CD4-positive, alpha-beta T cell (primary cell): Measurements from ENCODE around the gene PLSCR5. TPM values are rescaled to one million over a fixed set of nuclear protein-coding genes. Genes with fewer than 3 reads are reported as not detected.

Experiments
- ATAC-seq: fragments of 200-7000 bp; cut with Tn5 transposase; one replicate; pipeline ENCODE4 v1.10.0; 2022; ENCODE audit warnings: mild to moderate bottlenecking; ENCODE audit not compliant: poor library complexity
- CTCF ChIA-PET: fragments of 350-600 bp; sonication (Branson Sonifier 250); formaldehyde crosslinking; loops from one replicate; lab custom pipeline; 2021; ENCODE audit warnings: antibody characterized with exemption, inconsistent platforms; lab: Charles Lee
- POLR2A ChIA-PET: fragments of 350-600 bp; sonication (Branson Sonifier 250); formaldehyde crosslinking; loops from one replicate; lab custom pipeline; 2021; ENCODE audit warnings: antibody characterized with exemption, inconsistent platforms; lab: Charles Lee
- DNase-seq, 14 experiments: peaks; one replicate each; pipeline ENCODE4 v3.0.0-alpha.2; 2013 to 2020; ENCODE audit warnings: mixed read lengths in 2 of 14
- H3K27ac ChIP-seq, 2 donors: one replicate each; pipeline versions ENCODE4 v1.5.1 to v1.7.0; 2013; ENCODE audit warnings: low read length in 2 of 2, low read depth in 1 of 2, mild to moderate bottlenecking in 1 of 2
- H3K27me3 ChIP-seq, 2 experiments: 1 replicate in 1 of 2; 2 replicates in 1 of 2; pipeline versions ENCODE4 v1.6.1 to v1.7.0; 2013; ENCODE audit warnings: low read length in 2 of 2, control low read depth in 1 of 2, mild to moderate bottlenecking in 1 of 2, moderate library complexity in 1 of 2; ENCODE audit not compliant: insufficient read depth in 2 of 2, control insufficient read depth in 1 of 2
- H3K36me3 ChIP-seq: one replicate; pipeline ENCODE4 v1.6.1; 2013; ENCODE audit warnings: low read length, control low read depth; ENCODE audit not compliant: insufficient read depth
- H3K4me1 ChIP-seq: one replicate; pipeline ENCODE4 v1.6.1; 2013; ENCODE audit warnings: low read length, control low read depth; ENCODE audit not compliant: insufficient read depth
- H3K4me3 ChIP-seq: one replicate; pipeline ENCODE4 v1.5.1; 2013; ENCODE audit warnings: mild to moderate bottlenecking, low read length, moderate library complexity
- H3K9me3 ChIP-seq, 2 experiments: 1 replicate in 1 of 2; 2 replicates in 1 of 2; pipeline versions ENCODE4 v1.6.1 to v1.7.0; 2013; ENCODE audit warnings: low read length in 2 of 2, mild to moderate bottlenecking in 2 of 2, control low read depth in 1 of 2, moderate library complexity in 1 of 2; ENCODE audit not compliant: control insufficient read depth in 1 of 2, insufficient read depth in 1 of 2
- H3K27ac Mint-ChIP-seq: one replicate; pipeline ENCODE4 v1.8.0; 2020; ENCODE audit warnings: mixed read lengths
- H3K27me3 Mint-ChIP-seq: one replicate; pipeline ENCODE4 v1.8.0; 2021; ENCODE audit warnings: mixed read lengths
- H3K36me3 Mint-ChIP-seq: one replicate; pipeline ENCODE4 v1.8.0; 2021; ENCODE audit warnings: low read depth, mixed read lengths
- H3K4me1 Mint-ChIP-seq: one replicate; pipeline ENCODE4 v1.8.0; 2021; ENCODE audit warnings: low read depth, mixed read lengths
- H3K4me3 Mint-ChIP-seq: one replicate; pipeline ENCODE4 v1.8.0; 2020; ENCODE audit warnings: mild to moderate bottlenecking, mixed read lengths
- H3K9me3 Mint-ChIP-seq: one replicate; pipeline ENCODE4 v1.8.0; 2020; ENCODE audit warnings: mixed read lengths
- CTCF ChIP-seq: fragments of 200-600 bp; IDR thresholded peaks from one replicate; pipeline ENCODE4 v1.8.0; 2022; ENCODE audit warnings: antibody characterized with exemption, mild to moderate bottlenecking
- intact Hi-C, 2 experiments: fragments of 100-400 bp; cut with DNase I in 1 of 2; cut with micrococcal nuclease in 1 of 2; formaldehyde crosslinking; loops; one replicate each; pipeline versions ENCODE4 v1.15.1 to v1.9.0; 2023 to 2025; cut with DNase I, micrococcal nuclease
- total RNA-seq, 174 experiments: library from RNA in 2 of 174; stranded (reverse) in 2 of 174; gene quantifications; one replicate each; pipeline ENCODE4 v1.2.3 and lab custom pipeline; 2021 to 2026

PLSCR5 gene
- total RNA-seq, 2 experiments from 2014 or later: not detected

DNA sequence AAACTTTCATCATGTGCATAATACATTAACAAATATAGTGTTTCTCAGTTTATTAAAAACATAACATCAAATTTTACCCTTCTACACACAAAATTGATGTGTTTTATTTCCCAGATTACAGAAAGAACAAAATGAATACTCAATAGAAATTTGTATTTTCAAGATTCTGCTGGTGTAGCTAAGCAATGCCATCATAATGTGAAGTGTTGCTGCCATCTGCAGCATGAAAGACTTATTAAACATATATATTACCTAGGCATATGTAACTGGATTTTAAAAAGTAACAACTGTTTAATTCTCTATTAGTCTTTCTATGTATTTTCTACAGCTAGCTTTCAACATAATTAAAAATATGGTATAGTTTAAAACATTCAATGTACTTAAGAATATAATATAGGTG is 27.5 kb downstream of the PLSCR5 start:
- no peaks in the 10 kb centered on the region for H3K27me3 ChIP-seq
- ATAC-seq (peak; percentile 39), DNase-seq (peak in 7 of 14 experiments; percentile 4 to 68 (median 44))
- ChIA-PET CTCF (interaction anchor here (0.8 to 1.1 kb wide), 5 partner anchors 9 to 388 kb away, joined by 3 to 6 read pairs (median 4); no protein-coding TSS in a partner anchor), POLR2A (no interaction called here)
- peaks cover 7% of the 10 kb centered on the region for H3K27me3 Mint-ChIP-seq
- no peaks in the 10 kb centered on the region for H3K9me3 ChIP-seq
- no peaks in the 10 kb centered on the region for H3K36me3 Mint-ChIP-seq
- intact Hi-C loops: loop anchor here (1.0 to 2.0 kb wide), 3 partner anchors 358 to 388 kb away; no protein-coding TSS in a partner anchor
- no peaks in the 10 kb centered on the region for H3K4me1 Mint-ChIP-seq
- no peak overlapping the region for H3K4me3 ChIP-seq
- no peaks in the 10 kb centered on the region for H3K4me1 ChIP-seq
- H3K27ac ChIP-seq: no peak overlapping the region
- TF ChIP-seq CTCF: peak; percentile 73
- H3K4me3 Mint-ChIP-seq: no peak overlapping the region
- no peak overlapping the region for H3K27ac Mint-ChIP-seq
- no peaks in the 10 kb centered on the region for H3K9me3 Mint-ChIP-seq
- no peaks in the 10 kb centered on the region for H3K36me3 ChIP-seq

GRCh38 chr3:146575636-146576035 is 29.5 kb downstream of the PLSCR5 start:
- no peaks in the 10 kb centered on the region for H3K9me3 Mint-ChIP-seq
- intact Hi-C loops: loop anchor here in 1 of 2 experiments (2.0 kb wide), 1 partner anchor 359 kb away; no protein-coding TSS in a partner anchor
- no peak for ATAC-seq

DNA sequence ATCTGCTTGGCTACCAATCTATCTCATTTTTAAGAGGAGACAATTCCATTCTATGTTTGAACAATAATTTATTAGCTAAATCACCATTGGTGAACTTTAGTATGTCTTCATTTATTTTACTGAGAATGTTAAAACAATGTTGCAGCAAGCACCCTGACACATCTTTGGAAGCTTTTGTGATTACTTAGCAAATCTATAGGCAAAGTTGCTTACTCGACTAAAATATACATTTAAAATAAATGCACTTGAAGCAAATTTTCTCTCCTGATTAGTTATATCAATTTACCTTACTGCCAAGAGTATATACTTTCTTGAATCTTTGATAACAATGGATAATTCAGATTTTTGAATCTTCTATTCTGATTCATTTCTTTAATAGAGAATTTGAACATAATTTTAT is 31.0 kb downstream of the PLSCR5 start:
- no peaks in the 10 kb centered on the region for H3K9me3 ChIP-seq
- no peak for DNase-seq
- no peaks in the 10 kb centered on the region for H3K4me1 Mint-ChIP-seq
- H3K27ac ChIP-seq: no peak overlapping the region
- no peaks in the 10 kb centered on the region for H3K27me3 Mint-ChIP-seq
- no peak overlapping the region for H3K4me3 Mint-ChIP-seq
- ChIA-PET CTCF (no interaction called here), POLR2A (no interaction called here)
- H3K36me3 Mint-ChIP-seq: no peaks in the 10 kb centered on the region
- intact Hi-C loops: no loop called here
- H3K4me3 ChIP-seq: no peak overlapping the region
- no peaks in the 10 kb centered on the region for H3K36me3 ChIP-seq
- no peaks in the 10 kb centered on the region for H3K9me3 Mint-ChIP-seq
- no peak overlapping the region for H3K27ac Mint-ChIP-seq
- H3K27me3 ChIP-seq: no peaks in the 10 kb centered on the region
- no peak for TF ChIP-seq CTCF
- ATAC-seq: no peak
- H3K4me1 ChIP-seq: no peaks in the 10 kb centered on the region

More at GRCh38 chr3:146575636-146576035, 29.5 kb downstream of the PLSCR5 start:
- Mint-ChIP-seq H3K27me3 (peaks cover 7% of the 10 kb centered on the region), H3K36me3 (no peaks in the 10 kb centered on the region), H3K27ac (no peak overlapping the region), H3K4me1 (no peaks in the 10 kb centered on the region), H3K4me3 (no peak overlapping the region)
- Histone ChIP-seq H3K4me3 (no peak overlapping the region), H3K27ac (no peak overlapping the region), H3K9me3 (no peaks in the 10 kb centered on the region), H3K27me3 (no peaks in the 10 kb centered on the region), H3K36me3 (no peaks in the 10 kb centered on the region), H3K4me1 (no peaks in the 10 kb centered on the region)
- CTCF ChIA-PET: no interaction called here
- DNase-seq: no peak
- POLR2A ChIA-PET: no interaction called here
- TF ChIP-seq CTCF: no peak
